GM18505 (cell line): ENCODE results near the gene TRAPPC4.
A peak's percentile ranks its signal among the peaks of the same experiment; 100 is the strongest.
"Not testable (repeated sequence)": the region's sequence is repeated elsewhere in the genome, so short reads cannot be mapped to it uniquely, and the experiment has no call there.

ENCODE experiments used
- ATAC-seq: cut with Tn5 transposase; IDR thresholded peaks from one replicate; pipeline ENCODE4 v1.9.1; 2021; ENCODE audit not compliant: unreplicated experiment
- POLR2A ChIP-seq: IDR thresholded peaks from 4 replicates; pipeline ENCODE4 v1.6.1; 2011; ENCODE audit warnings: borderline replicate concordance; ENCODE audit not compliant: insufficient read depth, insufficient read length; ENCODE audit errors: extremely low read depth

The TRAPPC4 gene, protein sequence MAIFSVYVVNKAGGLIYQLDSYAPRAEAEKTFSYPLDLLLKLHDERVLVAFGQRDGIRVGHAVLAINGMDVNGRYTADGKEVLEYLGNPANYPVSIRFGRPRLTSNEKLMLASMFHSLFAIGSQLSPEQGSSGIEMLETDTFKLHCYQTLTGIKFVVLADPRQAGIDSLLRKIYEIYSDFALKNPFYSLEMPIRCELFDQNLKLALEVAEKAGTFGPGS

DNA sequence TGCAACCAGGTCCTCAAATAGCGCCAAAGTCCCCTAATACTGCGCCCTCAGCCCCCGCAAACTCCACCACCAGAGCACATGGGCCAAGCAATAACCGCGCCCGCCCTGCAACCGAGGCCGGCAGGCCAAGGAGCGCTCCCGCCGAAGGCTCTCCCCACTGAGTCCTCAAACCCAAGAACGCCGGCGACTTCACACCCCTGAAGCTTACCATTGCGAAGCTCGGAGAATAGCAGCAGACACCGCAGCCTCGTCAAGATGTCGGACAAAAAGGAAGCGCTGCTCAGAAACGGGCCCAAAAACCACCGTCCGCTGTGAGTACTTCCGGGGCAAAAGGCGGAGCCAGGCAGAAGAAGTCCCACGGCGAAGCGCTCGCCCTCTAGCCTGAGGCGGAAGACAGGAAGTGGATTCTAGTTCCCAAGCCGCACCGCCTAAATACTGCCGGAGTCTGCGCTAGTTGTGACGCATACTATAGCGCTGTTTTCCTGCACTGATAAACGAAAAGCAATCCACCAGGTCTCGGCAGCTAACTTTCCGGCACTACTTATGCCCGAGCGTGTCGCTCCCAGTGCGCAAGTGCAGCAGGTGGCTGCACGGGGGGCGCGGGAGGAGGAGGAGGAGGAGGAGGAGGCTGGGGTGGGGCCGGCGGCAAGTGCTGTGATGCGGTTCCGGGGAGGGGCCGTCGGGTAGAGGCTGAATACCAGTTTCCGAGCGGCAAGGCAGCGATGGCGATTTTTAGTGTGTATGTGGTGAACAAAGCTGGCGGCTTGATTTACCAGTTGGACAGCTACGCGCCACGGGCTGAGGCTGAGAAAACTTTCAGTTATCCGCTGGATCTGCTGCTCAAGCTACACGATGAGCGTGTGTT is at the start of gene TRAPPC4, which contains the start of gene RPS25:
TRAPPC4 (plus strand) TSS at position 693 of the 865 bp plus-strand sequence; CDS start at position 723, 30 bp downstream.
RPS25 (minus strand) TSS at position 270 of the 865 bp plus-strand sequence; CDS start at position 211, 59 bp downstream.
- peak; percentile 94 for TF ChIP-seq POLR2A
- peak; percentile 73 for ATAC-seq

DNA sequence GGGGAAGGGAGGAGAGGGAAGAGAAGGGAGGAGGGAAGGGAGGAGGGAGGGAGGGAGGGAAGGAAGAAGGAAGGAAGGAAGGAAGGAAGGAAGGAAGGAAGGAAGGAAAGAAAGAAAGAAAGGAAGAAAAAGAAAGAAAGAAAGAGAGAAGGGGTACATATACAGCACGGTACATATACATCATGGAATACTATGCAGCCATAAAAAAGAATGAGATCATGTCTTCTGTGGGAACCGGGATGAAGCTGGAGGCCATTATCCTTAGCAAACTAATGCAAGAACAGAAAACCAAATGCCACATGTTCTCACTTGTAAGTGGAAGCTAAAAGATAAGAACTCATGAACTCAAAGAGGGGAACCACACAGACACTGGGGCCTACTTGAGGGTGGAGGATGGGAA is 49.1 kb upstream of the TRAPPC4 start:
- ATAC-seq: not testable (repeated sequence)

DNA sequence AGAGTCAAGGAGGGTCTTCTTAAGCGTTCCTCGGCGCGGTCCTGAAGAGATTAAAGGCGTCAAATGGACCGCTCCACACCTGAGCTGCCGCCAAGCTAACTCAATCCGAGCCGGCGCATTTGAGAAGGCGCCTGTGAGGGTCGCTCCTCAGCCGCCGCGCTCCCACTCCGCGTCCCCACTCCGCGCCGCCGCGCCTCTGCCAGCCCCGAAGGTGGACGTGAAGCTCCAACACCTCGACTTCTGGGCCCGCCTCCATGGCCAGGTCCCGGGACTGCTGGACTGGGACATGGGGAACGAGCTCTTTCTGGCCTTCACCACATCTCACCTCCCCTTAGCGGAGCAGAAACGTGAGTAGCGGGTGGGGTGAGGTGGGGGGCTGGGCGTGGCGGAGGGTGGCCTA is 46.9 kb upstream of the TRAPPC4 start, which contains the start of gene FOXR1:
FOXR1 (plus strand) TSS at position 116 of the 400 bp plus-strand sequence; CDS start at position 287, 171 bp downstream.
- ATAC-seq: no peak

DNA sequence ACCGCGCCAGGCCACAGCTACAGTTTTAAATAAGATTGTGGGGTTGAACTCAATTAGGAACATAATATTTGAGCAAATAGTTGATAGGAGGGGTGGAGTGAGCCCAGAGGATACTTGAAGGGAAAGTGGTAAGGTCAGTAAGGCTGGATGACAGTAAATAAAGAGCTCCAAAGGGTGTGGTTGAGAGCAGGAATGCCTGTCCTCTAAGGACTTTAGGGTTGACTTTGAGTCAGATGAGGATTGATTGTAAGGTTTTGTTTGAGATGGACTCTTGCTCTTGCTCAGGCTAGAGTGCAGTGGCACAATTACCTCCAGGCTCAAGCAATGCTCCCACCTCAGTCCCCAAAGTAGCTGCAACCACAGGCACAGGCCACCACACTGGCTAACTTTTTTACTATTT is 44.6 kb upstream of the TRAPPC4 start:
- no peak for TF ChIP-seq POLR2A
- ATAC-seq: no peak

More for the DNA sequence above, 46.9 kb upstream of the TRAPPC4 start, which contains the start of gene FOXR1:
- TF ChIP-seq POLR2A: no peak

DNA sequence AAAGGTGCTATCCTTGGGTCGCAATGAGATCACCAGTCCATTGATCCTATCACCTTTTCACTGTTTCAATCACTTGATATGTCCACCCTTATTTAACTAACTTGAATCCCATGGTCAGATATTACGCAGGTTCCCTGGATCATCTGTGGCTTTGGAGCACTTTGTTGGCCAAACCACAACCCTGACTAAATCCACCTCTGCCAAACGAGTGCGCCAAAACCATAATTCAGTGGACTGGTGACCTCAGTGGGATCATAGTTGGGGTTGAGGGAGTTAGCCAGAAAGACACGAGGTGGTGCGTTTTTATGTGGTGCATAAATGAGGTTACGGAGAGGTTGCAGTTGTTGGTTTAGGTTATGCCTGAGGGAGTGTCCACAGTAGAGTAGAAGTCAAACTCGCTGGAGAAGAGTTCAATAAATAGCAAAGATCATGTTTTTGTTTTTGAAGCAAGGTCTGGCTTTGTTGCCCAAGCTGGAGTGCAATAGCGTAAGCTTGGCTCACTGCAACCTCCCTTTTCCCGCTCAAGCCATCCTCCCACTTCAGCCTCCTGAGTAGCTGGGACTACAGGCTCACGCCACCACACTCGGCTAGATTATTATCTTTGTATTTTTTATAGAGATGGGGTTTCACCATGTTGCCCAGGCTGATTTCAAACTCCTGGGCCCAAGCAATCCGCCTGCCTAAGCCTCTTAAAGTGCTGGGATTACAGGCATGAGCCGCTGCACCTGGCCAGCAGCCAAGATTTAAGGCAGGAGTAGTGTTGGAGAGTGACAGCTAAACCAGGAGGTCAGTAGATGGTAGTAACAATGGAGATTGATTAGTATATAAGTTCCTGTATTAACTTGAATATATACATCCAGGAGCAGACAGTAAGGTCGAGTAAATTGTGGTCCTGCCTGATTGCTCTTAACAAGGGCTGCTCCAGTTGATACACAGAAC is 42.5 kb upstream of the TRAPPC4 start:
- no peak for ATAC-seq
- no peak for TF ChIP-seq POLR2A

DNA sequence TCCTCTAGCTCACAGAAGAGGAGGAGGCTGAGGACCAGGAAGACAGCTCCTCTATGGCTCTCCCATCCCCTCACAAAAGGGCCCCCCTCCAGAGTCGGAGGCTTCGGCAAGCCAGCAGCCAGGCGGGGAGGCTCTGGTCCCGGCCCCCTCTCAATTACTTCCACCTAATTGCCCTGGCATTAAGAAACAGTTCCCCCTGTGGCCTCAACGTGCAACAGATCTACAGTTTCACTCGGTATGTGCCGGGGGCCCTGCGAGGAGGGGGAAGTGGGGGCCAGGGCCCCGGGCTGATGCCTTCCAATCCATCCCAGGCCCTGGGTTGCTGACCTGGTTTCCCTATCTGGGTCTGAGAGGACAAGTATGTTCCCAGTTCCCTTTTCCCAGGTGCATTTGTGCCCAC is 39.1 kb upstream of the TRAPPC4 start:
- no peak for TF ChIP-seq POLR2A
- ATAC-seq: no peak

DNA sequence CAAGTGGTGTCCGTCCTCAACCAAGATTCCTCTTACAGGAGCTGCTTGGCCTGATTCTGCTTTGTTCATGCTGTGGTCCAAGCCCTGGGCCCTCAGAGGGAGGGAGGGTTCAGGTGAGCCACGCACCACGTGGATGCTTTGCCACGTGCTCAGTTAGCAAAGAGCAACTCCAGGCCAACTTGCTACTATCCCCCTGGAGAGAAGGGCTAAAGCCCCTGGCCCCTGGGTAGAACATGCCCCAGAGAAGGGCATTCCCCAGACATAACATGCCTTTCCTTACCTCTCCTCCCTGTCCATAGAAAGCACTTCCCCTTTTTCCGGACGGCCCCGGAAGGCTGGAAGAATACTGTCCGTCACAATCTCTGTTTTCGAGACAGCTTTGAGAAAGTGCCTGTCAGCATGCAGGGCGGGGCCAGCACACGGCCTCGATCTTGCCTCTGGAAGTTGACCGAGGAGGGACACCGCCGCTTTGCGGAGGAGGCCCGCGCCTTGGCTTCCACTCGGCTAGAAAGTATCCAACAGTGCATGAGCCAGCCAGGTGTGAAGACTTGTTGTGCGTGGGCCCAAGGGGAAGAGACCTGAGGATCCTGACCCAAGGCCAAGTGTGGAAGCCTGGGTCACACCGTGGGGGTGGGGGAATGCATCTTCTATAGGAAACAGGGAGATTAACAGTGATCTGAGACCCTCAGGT is 38.2 kb upstream of the TRAPPC4 start:
- TF ChIP-seq POLR2A: no peak
- no peak for ATAC-seq

DNA sequence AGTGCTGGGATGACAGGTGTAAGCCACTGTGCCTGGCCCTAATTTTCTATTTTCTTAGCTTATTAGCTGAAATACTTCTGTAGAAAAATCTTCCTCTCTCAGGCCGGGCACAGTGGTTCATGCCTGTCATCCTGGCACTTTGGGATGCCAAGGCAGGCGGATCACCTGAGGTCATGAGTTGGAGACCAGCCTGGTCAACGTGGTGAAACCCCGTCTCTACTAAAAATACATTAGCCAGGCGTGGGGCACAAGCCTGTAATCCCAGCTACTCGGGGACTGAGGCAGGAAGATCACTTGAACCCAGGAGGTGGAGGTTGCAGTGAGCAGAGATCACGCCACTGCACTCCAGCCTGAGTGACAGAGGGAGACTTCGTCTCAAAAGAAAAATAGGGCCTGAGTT is 34.2 kb upstream of the TRAPPC4 start:
- not testable (repeated sequence) for ATAC-seq

DNA sequence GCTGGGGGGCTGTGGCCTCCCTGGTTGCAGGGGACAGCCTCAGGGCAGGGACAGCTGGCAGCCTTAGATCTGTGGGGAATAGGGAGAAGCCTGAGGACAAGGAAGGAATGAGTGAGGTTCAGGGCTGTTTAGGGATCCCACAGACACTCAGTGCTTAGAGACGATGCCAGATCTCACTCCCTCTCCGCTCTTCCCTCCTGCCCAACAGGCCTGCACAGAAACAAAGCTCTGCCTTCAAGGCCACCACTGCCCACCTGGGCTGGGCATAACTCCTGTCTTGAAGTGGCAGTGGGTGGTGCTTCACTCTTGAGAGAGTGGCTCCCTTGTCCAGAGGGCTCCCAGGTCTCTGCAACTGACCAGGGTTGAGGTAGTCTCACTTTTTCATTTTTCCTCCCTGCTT is 33.7 kb upstream of the TRAPPC4 start:
- ATAC-seq: no peak
- no peak for TF ChIP-seq POLR2A

DNA sequence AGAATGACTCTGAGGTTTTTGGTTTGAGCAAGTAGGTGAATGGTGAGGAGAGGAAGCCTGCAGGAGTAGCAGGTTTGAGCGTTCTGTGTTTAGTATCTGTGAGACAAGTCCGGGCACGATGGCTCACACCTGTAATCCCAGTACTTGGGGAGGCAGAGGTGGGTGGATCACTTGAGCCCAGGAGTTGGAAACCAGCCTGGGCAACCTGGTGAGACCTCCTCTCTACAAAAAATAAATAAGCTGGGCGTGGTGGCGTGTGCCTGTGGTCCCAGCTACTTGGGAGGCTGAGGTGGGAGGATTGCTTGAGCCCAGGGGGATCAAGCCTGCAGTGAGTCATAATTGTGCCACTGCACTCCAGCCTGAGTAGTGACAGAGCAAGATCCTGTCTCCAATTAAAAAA is 30.3 kb upstream of the TRAPPC4 start:
- TF ChIP-seq POLR2A: no peak
- ATAC-seq: no peak

DNA sequence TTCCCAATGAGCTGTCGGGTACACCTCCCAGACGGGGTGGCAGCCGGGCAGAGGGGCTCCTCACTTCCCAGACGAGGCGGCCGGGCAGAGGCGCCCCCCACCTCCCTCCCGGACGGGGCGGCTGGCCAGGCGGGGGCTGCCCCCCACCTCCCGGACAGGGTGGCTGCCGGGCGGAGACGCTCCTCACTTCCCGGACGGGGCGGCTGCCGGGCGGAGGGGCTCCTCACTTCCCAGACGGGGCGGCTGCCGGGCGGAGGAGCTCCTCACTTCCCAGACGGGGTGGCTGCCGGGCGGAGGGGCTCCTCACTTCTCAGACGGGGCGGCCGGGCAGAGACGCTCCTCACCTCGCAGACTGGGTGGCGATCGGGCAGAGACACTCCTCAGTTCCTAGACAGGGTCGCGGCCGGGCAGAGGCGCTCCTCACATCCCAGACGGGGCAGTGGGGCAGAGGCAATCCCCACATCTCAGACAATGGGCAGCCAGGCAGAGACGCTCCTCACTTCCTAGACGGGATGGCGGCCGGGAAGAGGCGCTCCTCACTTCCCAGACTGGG is 27.0 kb upstream of the TRAPPC4 start:
- ATAC-seq: not testable (repeated sequence)

DNA sequence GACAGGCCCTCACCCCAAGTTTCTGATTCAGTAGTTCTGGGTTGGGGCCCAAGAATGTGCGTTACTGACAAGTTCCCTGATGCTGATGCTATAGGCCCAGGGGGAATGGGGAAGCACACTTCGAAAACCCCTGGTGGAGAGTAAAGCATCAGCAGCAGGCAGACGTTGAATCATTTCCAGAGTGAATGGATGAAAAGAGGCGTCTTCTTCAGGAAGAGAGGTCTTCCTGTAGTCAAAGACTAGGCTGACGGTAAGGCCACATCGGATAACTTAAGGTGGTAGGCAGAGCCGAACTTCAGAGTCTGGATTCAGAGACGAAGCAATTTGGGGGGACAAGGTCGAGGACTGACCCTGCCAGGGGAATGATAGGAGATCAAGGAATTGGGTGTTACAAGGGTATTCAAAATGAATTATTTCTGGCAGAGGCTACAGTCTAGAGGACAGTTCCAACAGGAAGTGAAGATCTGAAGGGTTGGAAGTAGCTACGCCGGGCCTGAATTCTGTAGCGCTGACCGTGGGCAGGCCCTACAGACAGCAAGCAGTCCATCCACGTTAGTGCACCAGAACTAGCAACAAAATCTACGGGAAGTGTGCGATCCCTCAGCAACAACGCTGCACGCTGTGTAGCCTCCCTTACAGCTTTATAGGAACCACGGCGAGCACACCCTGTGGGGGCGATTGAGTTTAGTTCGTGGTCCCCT is 21.5 kb upstream of the TRAPPC4 start:
- peak; percentile 22 for ATAC-seq
- no peak for TF ChIP-seq POLR2A
